OCI-LY7 (cell line): ENCODE measurements around the gene TRERF1. TPM values are rescaled to one million over a fixed set of nuclear protein-coding genes. Genes with fewer than 3 reads are reported as not detected.

ENCODE experiments used
- BruUV-seq: library from RNA; stranded (reverse); fragments of 400-500 nt; replicated peaks from 2 replicates; lab custom pipeline; 2021; lab: Mats Ljungman, UMichigan
- CTCF ChIA-PET: fragments of 300-600 bp; sonication (Branson Sonifier 250); formaldehyde crosslinking; loops from one replicate; lab custom pipeline; 2022; ENCODE audit warnings: antibody characterized with exemption; ENCODE audit not compliant: unreplicated experiment; lab: Charles Lee
- POLR2A ChIA-PET: fragments of 300-600 bp; sonication (Branson Sonifier 250); formaldehyde crosslinking; loops from one replicate; lab custom pipeline; 2022; ENCODE audit warnings: antibody characterized with exemption; lab: Charles Lee
- DNase-seq: peaks from one replicate; pipeline ENCODE4 v3.0.0-alpha.2; 2015; ENCODE audit warnings: low spot score
- H2AFZ ChIP-seq: fragments of 200-600 bp; sonication (generic), shearing (Covaris generic); 2 replicates; pipeline ENCODE4 v1.6.1; 2014; ENCODE audit warnings: mild to moderate bottlenecking, antibody characterized with exemption, low read length, moderate library complexity
- H3K27ac ChIP-seq: fragments of 200-600 bp; sonication (generic); 2 replicates; pipeline ENCODE4 v1.5.1; 2014; ENCODE audit warnings: mixed run types, low read depth, mild to moderate bottlenecking, moderate library complexity, low read length, inconsistent platforms; ENCODE audit not compliant: poor library complexity, severe bottlenecking
- H3K36me3 ChIP-seq: fragments of 200-600 bp; sonication (generic); 2 replicates; pipeline ENCODE4 v1.6.1; 2014; ENCODE audit warnings: mild to moderate bottlenecking, antibody characterized with exemption, low read length, moderate library complexity, mixed read lengths; ENCODE audit not compliant: insufficient read depth
- H3K4me1 ChIP-seq: fragments of 200-600 bp; sonication (generic); 2 replicates; pipeline ENCODE4 v1.5.1; 2014; ENCODE audit warnings: mild to moderate bottlenecking, low read length; ENCODE audit not compliant: insufficient read depth, poor library complexity, severe bottlenecking
- H3K4me2 ChIP-seq: fragments of 200-600 bp; sonication (generic); 2 replicates; pipeline ENCODE4 v1.6.1; 2014; ENCODE audit warnings: mild to moderate bottlenecking, low read length
- H3K4me3 ChIP-seq: fragments of 200-600 bp; sonication (generic); 2 replicates; pipeline ENCODE4 v1.5.1; 2014; ENCODE audit warnings: mild to moderate bottlenecking, low read depth, low read length; ENCODE audit not compliant: poor library complexity, severe bottlenecking
- H3K79me2 ChIP-seq: fragments of 200-600 bp; sonication (generic); 2 replicates; pipeline ENCODE4 v1.6.1; 2016; ENCODE audit warnings: low read depth, mild to moderate bottlenecking, low read length, moderate library complexity, mixed read lengths; ENCODE audit not compliant: insufficient read depth
- H3K9me2 ChIP-seq: fragments of 200-600 bp; sonication (generic); 2 replicates; pipeline ENCODE4 v1.6.1; 2016; ENCODE audit warnings: mild to moderate bottlenecking, low read length, mixed read lengths; ENCODE audit not compliant: insufficient read depth
- H3K9me3 ChIP-seq: fragments of 200-600 bp; sonication (generic); 2 replicates; pipeline ENCODE4 v1.6.1; 2014; ENCODE audit warnings: mild to moderate bottlenecking, mixed run types, low read length, mixed read lengths
- H4K20me1 ChIP-seq: fragments of 200-600 bp; sonication (generic); 2 replicates; pipeline ENCODE4 v1.6.1; 2014; ENCODE audit warnings: mild to moderate bottlenecking, antibody characterized with exemption, low read length, moderate library complexity, mixed read lengths; ENCODE audit not compliant: insufficient read depth
- EZH2phosphoT487 ChIP-seq: fragments of 200-600 bp; sonication (generic); IDR thresholded peaks from 2 replicates; pipeline ENCODE4 v1.6.1; 2018; ENCODE audit warnings: low read depth, borderline replicate concordance, mild to moderate bottlenecking, mixed run types, antibody characterized with exemption, low read length, moderate library complexity, mixed read lengths
- intact Hi-C: fragments of 100-400 bp; cut with micrococcal nuclease; formaldehyde crosslinking; loops from one replicate; pipeline ENCODE4 v1.10.0; 2022; ENCODE audit not compliant: unreplicated experiment
- total RNA-seq, 2 experiments: library from RNA; depleted of rRNA in 1 of 2; stranded (reverse); fragments of >200 nt in 1 of 2; shearing (Covaris generic) in 1 of 2; gene quantifications; 2 replicates each; pipeline ENCODE4 v1.2.3, GENCODE V29; 2014 to 2022
- TF ChIP-seq, protein P1 (sequence below): fragments of 200-600 bp; sonication (generic); conservative IDR thresholded peaks from 2 replicates; pipeline ENCODE4 v1.5.1; 2014; ENCODE audit warnings: mild to moderate bottlenecking, antibody characterized with exemption, low read length, moderate library complexity, mixed read lengths

Gene TRERF1
- total RNA-seq, 2 experiments from 2014 or later: 5.7 to 12.9 TPM

DNA sequence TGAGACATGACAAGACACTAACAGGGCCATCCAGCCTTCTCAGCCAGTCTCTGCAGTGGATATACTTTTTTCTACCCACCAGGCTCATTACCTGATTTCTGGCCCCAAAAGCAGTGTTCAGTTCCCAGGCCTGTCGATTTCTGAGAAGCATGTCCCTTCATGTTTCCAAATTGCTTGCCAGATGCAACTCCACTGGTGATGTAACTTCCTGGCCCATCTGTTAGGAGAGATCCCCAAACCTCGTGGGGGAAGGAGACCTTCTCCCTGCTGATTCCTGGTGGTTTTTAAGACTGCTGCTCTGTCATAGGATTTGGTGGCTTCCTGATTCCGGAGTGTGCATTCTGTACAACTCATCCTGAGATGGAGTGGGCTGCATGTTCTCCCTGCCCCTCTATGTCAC is 202.4 kb downstream of the TRERF1 start:
- Histone ChIP-seq H3K36me3 (peaks cover 9% of the 10 kb centered on the region; the same call in 1 of the 2 replicates), H3K9me2 (no peaks in the 10 kb centered on the region), H2AFZ (no peak overlapping the region), H3K4me1 (no peaks in the 10 kb centered on the region), H3K27ac (no peak overlapping the region), H4K20me1 (no peaks in the 10 kb centered on the region), H3K4me3 (no peak overlapping the region), H3K9me3 (no peaks in the 10 kb centered on the region), H3K4me2 (no peak overlapping the region), H3K79me2 (no peaks in the 10 kb centered on the region)
- POLR2A ChIA-PET: no interaction called here
- no peak for DNase-seq
- intact Hi-C loops: no loop called here
- no TSS peak for BruUV-seq
- TF ChIP-seq EZH2phosphoT487: no peak
- TF ChIP-seq, protein P1, sequence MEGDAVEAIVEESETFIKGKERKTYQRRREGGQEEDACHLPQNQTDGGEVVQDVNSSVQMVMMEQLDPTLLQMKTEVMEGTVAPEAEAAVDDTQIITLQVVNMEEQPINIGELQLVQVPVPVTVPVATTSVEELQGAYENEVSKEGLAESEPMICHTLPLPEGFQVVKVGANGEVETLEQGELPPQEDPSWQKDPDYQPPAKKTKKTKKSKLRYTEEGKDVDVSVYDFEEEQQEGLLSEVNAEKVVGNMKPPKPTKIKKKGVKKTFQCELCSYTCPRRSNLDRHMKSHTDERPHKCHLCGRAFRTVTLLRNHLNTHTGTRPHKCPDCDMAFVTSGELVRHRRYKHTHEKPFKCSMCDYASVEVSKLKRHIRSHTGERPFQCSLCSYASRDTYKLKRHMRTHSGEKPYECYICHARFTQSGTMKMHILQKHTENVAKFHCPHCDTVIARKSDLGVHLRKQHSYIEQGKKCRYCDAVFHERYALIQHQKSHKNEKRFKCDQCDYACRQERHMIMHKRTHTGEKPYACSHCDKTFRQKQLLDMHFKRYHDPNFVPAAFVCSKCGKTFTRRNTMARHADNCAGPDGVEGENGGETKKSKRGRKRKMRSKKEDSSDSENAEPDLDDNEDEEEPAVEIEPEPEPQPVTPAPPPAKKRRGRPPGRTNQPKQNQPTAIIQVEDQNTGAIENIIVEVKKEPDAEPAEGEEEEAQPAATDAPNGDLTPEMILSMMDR: no peak
- CTCF ChIA-PET: no interaction called here

GRCh38 chr6:42243046-42243445 is 208.7 kb downstream of the TRERF1 start:
- CTCF ChIA-PET: no interaction called here
- no TSS peak for BruUV-seq
- no peaks in the 10 kb centered on the region for H3K9me2 ChIP-seq

GRCh38 chr6:42241915-42242314 is 209.8 kb downstream of the TRERF1 start:
- Histone ChIP-seq H3K36me3 (peaks cover 23% of the 10 kb centered on the region), H4K20me1 (no peaks in the 10 kb centered on the region), H3K4me2 (no peak overlapping the region), H2AFZ (no peak overlapping the region), H3K4me3 (no peak overlapping the region), H3K27ac (no peak overlapping the region), H3K9me2 (no peaks in the 10 kb centered on the region), H3K9me3 (no peaks in the 10 kb centered on the region), H3K79me2 (no peaks in the 10 kb centered on the region), H3K4me1 (no peaks in the 10 kb centered on the region)
- BruUV-seq: no TSS peak
- ChIA-PET CTCF (no interaction called here), POLR2A (no interaction called here)
- peak; percentile 33 for DNase-seq
- TF ChIP-seq, protein P1: no peak
- no peak for TF ChIP-seq EZH2phosphoT487
- intact Hi-C loops: no loop called here

More at GRCh38 chr6:42243046-42243445, 208.7 kb downstream of the TRERF1 start:
- Histone ChIP-seq H3K79me2 (no peaks in the 10 kb centered on the region), H3K4me1 (no peaks in the 10 kb centered on the region), H3K36me3 (peaks cover 23% of the 10 kb centered on the region), H3K4me2 (no peak overlapping the region), H2AFZ (no peak overlapping the region), H3K9me3 (no peaks in the 10 kb centered on the region), H3K4me3 (no peak overlapping the region), H3K27ac (no peak overlapping the region), H4K20me1 (no peaks in the 10 kb centered on the region)
- DNase-seq: no peak
- intact Hi-C loops: no loop called here
- POLR2A ChIA-PET: interaction anchor here (0.5 kb wide), 1 partner anchor 798 kb away, joined by 3 read pairs; no protein-coding TSS in a partner anchor
- TF ChIP-seq, protein P1: no peak
- no peak for TF ChIP-seq EZH2phosphoT487
